Neutrophil (primary cell): ENCODE data around the gene METTL16.

Experiments
- H3K27ac ChIP-seq: fragments of 200-600 bp; sonication (generic); 2 replicates; pipeline ENCODE4 v1.5.1; 2016; ENCODE audit warnings: mild to moderate bottlenecking, moderate library complexity
- H3K27me3 ChIP-seq: fragments of 200-600 bp; sonication (generic); 2 replicates; pipeline ENCODE4 v1.6.0; 2016; ENCODE audit warnings: mild to moderate bottlenecking
- H3K36me3 ChIP-seq: fragments of 200-600 bp; sonication (generic); 2 replicates; pipeline ENCODE4 v1.5.1; 2017
- H3K4me1 ChIP-seq, 2 experiments: fragments of 200-600 bp in 1 of 2; sonication (generic) in 1 of 2; 1 replicate in 1 of 2; 2 replicates in 1 of 2; pipeline versions ENCODE4 v1.5.1 to v1.6.1; 2013 to 2016; ENCODE audit warnings: low read depth in 1 of 2, low read length in 1 of 2, mild to moderate bottlenecking in 1 of 2, moderate library complexity in 1 of 2; ENCODE audit not compliant: control insufficient read depth in 1 of 2, insufficient read depth in 1 of 2
- H3K4me3 ChIP-seq, 2 experiments: fragments of 200-600 bp in 1 of 2; sonication (generic) in 1 of 2; 1 replicate in 1 of 2; 2 replicates in 1 of 2; pipeline ENCODE4 v1.5.1; 2013 to 2016; ENCODE audit warnings: low read depth in 1 of 2, low read length in 1 of 2, mild to moderate bottlenecking in 1 of 2, moderate library complexity in 1 of 2
- H3K9me3 ChIP-seq: fragments of 200-600 bp; sonication (generic); 2 replicates; pipeline ENCODE4 v1.5.1; 2016
- TF ChIP-seq, protein P1 (sequence below): fragments of 200-600 bp; sonication (generic); IDR thresholded peaks from 2 replicates; pipeline ENCODE4 v1.5.1; 2016; ENCODE audit warnings: antibody characterized with exemption

METTL16 gene

DNA sequence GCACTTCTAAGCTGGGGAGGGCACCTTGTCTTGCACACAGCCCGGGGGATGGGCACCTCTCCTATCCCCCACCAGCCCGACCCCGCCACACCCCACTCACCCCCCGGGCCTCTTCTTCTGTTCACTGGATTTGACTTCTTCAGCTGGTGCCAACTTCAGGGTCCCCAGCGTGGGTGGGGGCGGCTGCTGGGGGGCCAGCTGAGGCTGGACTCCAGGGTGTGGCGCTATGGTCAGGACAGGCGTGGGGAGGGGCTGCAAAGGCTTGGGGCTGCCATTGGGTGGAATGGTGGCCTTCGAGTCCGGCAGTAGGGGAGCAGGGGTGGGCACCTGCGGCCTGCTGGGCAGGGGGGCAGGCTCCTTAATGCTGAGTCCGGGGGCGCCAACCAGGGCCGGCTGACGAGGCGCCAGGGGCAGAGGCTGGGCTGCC, 116.9 kb downstream of the METTL16 start:
- Histone ChIP-seq H3K27me3 (no peaks in the 10 kb centered on the region), H3K4me3 (peak overlapping the region; percentile 69 to 86), H3K4me1 (peaks cover 78 to 91% of the 10 kb centered on the region in 2 experiments), H3K9me3 (no peaks in the 10 kb centered on the region), H3K36me3 (no peaks in the 10 kb centered on the region), H3K27ac (peak overlapping the region; percentile 100)
- TF ChIP-seq, protein P1, sequence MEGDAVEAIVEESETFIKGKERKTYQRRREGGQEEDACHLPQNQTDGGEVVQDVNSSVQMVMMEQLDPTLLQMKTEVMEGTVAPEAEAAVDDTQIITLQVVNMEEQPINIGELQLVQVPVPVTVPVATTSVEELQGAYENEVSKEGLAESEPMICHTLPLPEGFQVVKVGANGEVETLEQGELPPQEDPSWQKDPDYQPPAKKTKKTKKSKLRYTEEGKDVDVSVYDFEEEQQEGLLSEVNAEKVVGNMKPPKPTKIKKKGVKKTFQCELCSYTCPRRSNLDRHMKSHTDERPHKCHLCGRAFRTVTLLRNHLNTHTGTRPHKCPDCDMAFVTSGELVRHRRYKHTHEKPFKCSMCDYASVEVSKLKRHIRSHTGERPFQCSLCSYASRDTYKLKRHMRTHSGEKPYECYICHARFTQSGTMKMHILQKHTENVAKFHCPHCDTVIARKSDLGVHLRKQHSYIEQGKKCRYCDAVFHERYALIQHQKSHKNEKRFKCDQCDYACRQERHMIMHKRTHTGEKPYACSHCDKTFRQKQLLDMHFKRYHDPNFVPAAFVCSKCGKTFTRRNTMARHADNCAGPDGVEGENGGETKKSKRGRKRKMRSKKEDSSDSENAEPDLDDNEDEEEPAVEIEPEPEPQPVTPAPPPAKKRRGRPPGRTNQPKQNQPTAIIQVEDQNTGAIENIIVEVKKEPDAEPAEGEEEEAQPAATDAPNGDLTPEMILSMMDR = no peak

DNA sequence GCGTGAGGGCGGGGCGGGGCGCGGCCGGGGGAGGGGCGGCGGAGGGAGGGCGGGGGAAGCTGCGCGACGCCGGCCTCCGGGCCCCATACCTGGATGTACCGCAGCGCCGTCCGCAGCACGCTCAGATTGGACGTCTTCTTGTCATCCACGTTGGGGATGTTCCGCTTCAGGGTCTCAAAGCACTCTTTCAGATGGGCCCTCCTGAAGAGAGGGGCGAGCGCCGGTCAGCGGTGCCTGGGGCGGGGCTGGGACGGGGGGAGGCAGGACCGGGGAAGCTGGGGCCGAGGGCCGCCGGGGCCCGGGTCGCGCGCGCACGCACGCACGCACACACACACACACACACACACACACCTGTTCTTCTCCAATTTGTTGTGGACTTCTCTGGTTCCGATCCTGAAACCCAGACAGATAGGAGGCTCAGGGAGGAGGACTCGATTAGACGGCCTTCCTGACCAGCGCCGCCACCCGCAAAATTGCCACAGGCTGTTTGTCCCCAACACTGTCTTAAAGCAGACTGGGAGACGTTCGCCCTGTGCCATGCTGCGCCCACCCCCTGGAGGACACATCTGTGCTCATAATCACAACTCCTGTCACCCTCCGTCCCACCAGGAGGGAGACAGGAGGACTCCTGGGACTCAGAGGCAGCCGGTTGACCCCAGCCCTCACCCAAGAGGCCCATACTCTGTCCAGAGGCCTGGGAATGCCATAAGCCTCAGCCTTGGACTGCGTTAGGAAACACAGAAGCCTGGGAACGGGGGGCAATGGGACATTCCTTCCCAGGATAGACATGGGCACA, 117.5 kb downstream of the METTL16 start:
- Histone ChIP-seq H3K27ac (peak overlapping the region; percentile 100), H3K4me1 (peaks cover 80 to 95% of the 10 kb centered on the region in 2 experiments), H3K9me3 (no peaks in the 10 kb centered on the region), H3K27me3 (no peaks in the 10 kb centered on the region), H3K36me3 (no peaks in the 10 kb centered on the region), H3K4me3 (peak overlapping the region; percentile 69 to 86)
- TF ChIP-seq, protein P1 = peak; percentile 49

DNA sequence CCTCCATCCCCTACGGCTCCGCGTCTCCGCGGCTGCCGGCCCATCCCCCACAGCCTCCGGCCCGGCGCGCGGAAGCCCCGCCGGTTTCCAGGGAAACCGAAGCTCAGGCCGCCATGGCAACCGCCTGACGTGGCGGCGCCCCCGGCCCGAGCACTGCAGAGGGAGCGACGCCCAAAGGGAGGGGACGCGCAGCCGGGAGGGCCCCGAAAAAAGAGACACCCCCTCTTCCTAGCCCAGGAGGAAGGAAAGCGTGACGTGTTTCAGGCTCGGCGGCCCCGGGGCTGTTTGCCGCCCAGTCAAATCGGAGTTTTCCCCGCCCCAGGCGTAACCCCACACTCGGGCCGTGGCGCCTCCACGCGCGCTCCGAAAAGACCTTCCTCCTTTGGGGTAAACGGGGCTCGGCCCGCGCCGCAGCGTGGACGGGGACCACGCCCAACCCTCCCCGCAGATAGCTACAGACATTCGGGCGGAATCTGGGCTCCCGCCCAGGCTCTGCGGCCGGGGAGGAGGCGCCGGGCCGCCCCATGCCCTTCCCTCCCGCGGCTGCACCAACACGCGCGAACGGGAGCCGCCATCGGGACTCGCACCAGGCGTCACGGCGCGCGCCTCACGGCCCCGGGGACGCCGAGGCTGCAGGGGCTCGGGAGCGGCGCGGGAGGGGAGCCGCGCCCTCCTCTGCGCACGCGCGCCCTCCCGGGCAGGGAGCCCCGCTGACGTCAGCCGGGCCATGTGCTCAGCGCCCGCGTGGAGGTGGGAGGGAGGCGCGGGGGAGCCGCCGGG, 118.3 kb downstream of the METTL16 start:
- Histone ChIP-seq H3K36me3 (no peaks in the 10 kb centered on the region), H3K27me3 (no peaks in the 10 kb centered on the region), H3K4me3 (peak overlapping the region; percentile 69 to 86), H3K27ac (peak overlapping the region; percentile 100), H3K9me3 (no peaks in the 10 kb centered on the region), H3K4me1 (peaks cover 74 to 88% of the 10 kb centered on the region in 2 experiments)
- TF ChIP-seq, protein P1 = no peak

DNA sequence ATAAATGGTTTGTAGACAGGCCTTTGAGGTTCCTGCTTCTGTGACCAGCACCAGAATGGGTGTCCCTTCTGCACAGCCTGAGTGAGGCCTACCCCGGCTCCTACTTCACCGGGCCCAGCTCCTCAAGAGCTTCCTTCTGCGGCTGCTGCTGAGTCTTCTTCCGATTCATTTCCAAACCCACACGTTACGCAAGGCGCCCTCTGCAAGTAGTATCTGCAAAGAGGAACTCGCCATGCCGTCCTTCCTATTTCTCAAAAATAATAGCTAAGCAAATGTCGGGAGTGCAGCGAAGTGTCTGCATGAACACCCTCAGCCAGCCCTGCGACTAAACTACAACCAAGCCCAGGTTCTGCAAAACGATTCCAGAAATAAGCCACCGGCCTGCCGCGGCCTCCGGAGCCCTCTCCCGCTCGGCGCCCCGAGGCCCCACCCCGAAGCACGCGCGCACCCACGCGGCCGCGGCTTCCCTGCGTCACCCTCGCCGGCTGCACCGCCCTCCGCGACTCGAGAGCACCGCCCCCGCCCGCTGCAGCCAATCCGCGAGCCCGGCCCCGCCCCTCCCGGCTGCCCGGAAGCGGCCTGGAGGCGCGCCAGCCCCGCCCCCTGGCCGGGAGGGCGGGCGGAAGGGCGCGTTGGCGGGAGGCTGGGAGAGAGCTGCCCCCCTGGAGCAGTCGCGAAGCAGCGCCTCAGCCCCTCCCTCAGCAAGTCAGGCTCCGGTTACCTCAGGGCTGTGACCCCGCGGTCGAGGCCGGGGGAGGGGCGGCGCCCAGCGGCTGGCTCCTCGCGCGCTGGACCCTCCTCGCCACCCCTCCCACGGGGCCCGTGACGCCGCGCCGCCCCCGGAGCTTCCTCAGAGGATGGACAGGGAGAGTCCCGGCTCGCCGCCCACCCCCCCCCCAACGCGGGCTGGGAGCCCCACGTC, 119.2 kb downstream of the METTL16 start:
- Histone ChIP-seq H3K4me3 (peak overlapping the region; percentile 69 to 86), H3K4me1 (peaks cover 65 to 80% of the 10 kb centered on the region in 2 experiments), H3K9me3 (no peaks in the 10 kb centered on the region), H3K27ac (peak overlapping the region; percentile 100), H3K27me3 (no peaks in the 10 kb centered on the region), H3K36me3 (peaks cover 6% of the 10 kb centered on the region)
- TF ChIP-seq, protein P1 = no peak
